Measurements from ENCODE around the gene GSN. TPM values are rescaled to one million over a fixed set of nuclear protein-coding genes. Genes with fewer than 3 reads are reported as not detected.
A peak's percentile ranks its signal among the peaks of the same experiment; 100 is the strongest.

Gene GSN
- total and polyA plus RNA-seq, 4 donors, result 133 to 468 (median 233) TPM

DNA sequence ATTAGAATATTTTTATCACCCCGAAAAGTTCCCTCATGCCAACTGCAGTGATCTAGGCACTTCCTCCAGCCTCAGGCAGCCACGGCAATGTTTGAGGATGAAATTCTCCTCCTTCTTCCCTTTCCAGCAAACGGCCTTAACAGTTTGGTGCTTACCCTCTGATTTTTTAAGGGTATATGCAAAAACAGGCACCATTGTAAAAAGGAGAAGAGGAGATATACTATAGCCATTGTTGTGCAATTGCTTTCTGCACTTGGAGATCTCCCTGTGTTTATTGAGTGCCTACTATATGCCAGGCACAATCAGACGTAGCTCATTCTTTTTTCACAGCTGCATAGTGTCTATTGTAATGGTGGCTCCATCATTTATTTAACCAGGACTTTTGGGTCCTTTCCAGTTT, 29.4 kb downstream of the GSN start:
- WGBS, 2 donors, result 28 to 49% methylated on average over 4 of the region's 4 CpGs
- no peak overlapping the region for H3K9ac ChIP-seq (ENCODE audit: insufficient read depth in 1 of 2, low read length in 2 of 2)
- TF ChIP-seq, protein P1, sequence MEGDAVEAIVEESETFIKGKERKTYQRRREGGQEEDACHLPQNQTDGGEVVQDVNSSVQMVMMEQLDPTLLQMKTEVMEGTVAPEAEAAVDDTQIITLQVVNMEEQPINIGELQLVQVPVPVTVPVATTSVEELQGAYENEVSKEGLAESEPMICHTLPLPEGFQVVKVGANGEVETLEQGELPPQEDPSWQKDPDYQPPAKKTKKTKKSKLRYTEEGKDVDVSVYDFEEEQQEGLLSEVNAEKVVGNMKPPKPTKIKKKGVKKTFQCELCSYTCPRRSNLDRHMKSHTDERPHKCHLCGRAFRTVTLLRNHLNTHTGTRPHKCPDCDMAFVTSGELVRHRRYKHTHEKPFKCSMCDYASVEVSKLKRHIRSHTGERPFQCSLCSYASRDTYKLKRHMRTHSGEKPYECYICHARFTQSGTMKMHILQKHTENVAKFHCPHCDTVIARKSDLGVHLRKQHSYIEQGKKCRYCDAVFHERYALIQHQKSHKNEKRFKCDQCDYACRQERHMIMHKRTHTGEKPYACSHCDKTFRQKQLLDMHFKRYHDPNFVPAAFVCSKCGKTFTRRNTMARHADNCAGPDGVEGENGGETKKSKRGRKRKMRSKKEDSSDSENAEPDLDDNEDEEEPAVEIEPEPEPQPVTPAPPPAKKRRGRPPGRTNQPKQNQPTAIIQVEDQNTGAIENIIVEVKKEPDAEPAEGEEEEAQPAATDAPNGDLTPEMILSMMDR (IDR thresholded peaks at IDR 0.05; ENCODE audit: control extremely low read depth, extremely low read depth), result no peak
- DNase-seq, result no peak
- ATAC-seq (ENCODE audit: insufficient read depth, low FRiP score), result no peak
- peaks cover 0 to 35% (median 10%) of the 10 kb centered on the region in 5 donors for H3K4me1 ChIP-seq (ENCODE audit: control insufficient read depth in 5 of 5, insufficient read depth in 5 of 5, low read length in 5 of 5)
- H3K36me3 ChIP-seq (ENCODE audit: control insufficient read depth in 4 of 4, insufficient read depth in 4 of 4, low read length in 4 of 4), result peaks cover 0 to 9% (median 1%) of the 10 kb centered on the region in 4 donors
- no peak overlapping the region for H3K4me3 ChIP-seq
- H3K27me3 ChIP-seq (ENCODE audit: control insufficient read depth in 3 of 3, insufficient read depth in 3 of 3, low read length in 2 of 3), result no peaks in the 10 kb centered on the region
- H3K9me3 ChIP-seq (ENCODE audit: control insufficient read depth in 4 of 4, insufficient read depth in 3 of 4, low read length in 3 of 4), result no peaks in the 10 kb centered on the region
- H3K27ac ChIP-seq (ENCODE audit: low read depth in 1 of 2, low read length in 1 of 2), result peak overlapping the region in 1 of 2 donors; percentile 92

DNA sequence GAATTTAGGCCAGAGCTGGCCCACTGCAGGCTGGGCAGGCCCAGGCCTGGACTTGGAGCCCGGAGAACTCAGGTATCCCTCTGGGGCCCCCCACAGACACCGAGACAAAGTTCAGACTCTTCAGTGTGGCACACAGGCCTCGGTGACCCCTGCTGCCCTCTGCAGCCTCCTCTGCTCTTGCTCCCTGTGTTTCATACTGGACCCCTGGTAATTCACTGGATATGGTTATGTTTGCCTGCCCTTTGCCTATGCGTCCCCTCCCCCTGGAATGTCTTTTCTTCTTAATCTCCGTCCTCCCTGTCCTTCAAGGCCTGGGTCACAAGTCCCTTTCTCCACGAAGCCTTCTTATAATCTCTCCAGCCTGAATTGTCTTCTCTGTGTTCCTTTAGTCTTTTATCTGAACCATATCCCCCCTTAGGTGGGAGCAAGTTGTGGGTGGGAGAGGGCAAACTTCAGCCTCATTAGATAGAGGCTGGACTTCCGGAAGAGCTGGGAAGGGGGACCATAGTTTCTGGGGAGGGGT, 30.1 kb downstream of the GSN start:
- 89 to 91% methylated on average over 7 of the region's 7 CpGs for WGBS, 2 donors
- Histone ChIP-seq H3K27me3 (ENCODE audit: control insufficient read depth in 3 of 3, insufficient read depth in 3 of 3, low read length in 2 of 3) (no peaks in the 10 kb centered on the region), H3K9ac (ENCODE audit: insufficient read depth in 1 of 2, low read length in 2 of 2) (no peak overlapping the region), H3K9me3 (ENCODE audit: control insufficient read depth in 4 of 4, insufficient read depth in 3 of 4, low read length in 3 of 4) (no peaks in the 10 kb centered on the region), H3K4me3 (no peak overlapping the region), H3K4me1 (ENCODE audit: control insufficient read depth in 5 of 5, insufficient read depth in 5 of 5, low read length in 5 of 5) (peaks cover 0 to 39% (median 10%) of the 10 kb centered on the region in 5 donors), H3K27ac (ENCODE audit: low read depth in 1 of 2, low read length in 1 of 2) (peak overlapping the region; percentile 57 to 92), H3K36me3 (ENCODE audit: control insufficient read depth in 4 of 4, insufficient read depth in 4 of 4, low read length in 4 of 4) (peaks cover 0 to 13% (median 2%) of the 10 kb centered on the region in 4 donors)
- TF ChIP-seq, protein P1 (IDR thresholded peaks at IDR 0.05; ENCODE audit: control extremely low read depth, extremely low read depth), result no peak
- ATAC-seq (ENCODE audit: insufficient read depth, low FRiP score), result no peak
- no peak for DNase-seq

DNA sequence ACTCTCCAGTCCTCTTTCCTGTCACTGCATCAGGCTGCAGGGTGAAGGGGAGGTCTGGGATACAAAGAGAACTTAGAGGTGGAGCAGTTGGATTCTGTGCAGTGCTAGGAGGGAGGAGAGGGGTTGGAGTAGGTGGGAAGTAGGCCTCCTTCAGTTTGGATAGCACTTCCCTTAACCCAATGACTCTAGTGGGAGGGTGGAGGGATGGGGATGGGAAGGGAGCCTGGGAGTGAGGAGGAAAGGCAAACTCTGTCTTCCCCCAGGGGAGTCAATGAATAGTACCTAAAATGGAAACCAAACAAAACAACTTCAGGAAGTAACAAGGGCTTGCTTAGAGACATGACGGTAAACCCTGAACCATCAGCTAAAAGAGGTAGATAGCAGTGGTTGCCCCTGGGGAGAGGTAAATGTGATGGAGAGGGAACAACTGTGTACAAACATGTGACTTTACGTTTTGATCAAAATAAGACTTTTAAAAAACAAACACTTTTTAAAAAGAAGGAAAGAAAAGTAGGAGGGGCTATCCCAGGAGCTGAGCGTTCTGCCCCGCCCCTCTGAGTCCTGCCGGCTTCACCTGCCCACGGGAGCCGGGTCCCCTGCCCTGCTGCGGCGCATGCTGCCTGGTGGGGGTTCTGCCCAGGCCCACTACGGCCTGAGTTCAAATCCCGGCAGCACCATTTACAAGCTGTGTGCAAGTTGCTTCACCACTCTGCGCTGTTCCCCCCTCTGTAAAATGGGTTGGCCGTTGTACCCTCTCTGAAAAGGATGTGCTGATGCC, 30.9 kb downstream of the GSN start:
- H3K4me1 ChIP-seq (ENCODE audit: control insufficient read depth in 5 of 5, insufficient read depth in 5 of 5, low read length in 5 of 5), result peaks cover 0 to 38% (median 10%) of the 10 kb centered on the region in 5 donors
- H3K9me3 ChIP-seq (ENCODE audit: control insufficient read depth in 4 of 4, insufficient read depth in 3 of 4, low read length in 3 of 4), result no peaks in the 10 kb centered on the region
- H3K9ac ChIP-seq (ENCODE audit: insufficient read depth in 1 of 2, low read length in 2 of 2), result no peak overlapping the region
- WGBS, 2 donors, result 32 to 48% methylated on average over 13 of the region's 13 CpGs
- TF ChIP-seq, protein P1 (IDR thresholded peaks at IDR 0.05; ENCODE audit: control extremely low read depth, extremely low read depth), result no peak
- no peak for DNase-seq
- H3K4me3 ChIP-seq, result peak overlapping the region; percentile 50
- H3K27ac ChIP-seq (ENCODE audit: low read depth in 1 of 2, low read length in 1 of 2), result peak overlapping the region; percentile 81 to 92
- no peak for ATAC-seq (ENCODE audit: insufficient read depth, low FRiP score)
- peaks cover 0 to 21% (median 3%) of the 10 kb centered on the region in 4 donors for H3K36me3 ChIP-seq (ENCODE audit: control insufficient read depth in 4 of 4, insufficient read depth in 4 of 4, low read length in 4 of 4)
- H3K27me3 ChIP-seq (ENCODE audit: control insufficient read depth in 3 of 3, insufficient read depth in 3 of 3, low read length in 2 of 3), result no peaks in the 10 kb centered on the region
